Fibroblast of lung (primary cell): ENCODE results near the gene NEO1.

Experiments used
- CTCF ChIP-seq, 2 donors: IDR thresholded peaks in 1 of 2; conservative IDR thresholded peaks in 1 of 2; 1 replicate in 1 of 2; 2 replicates in 1 of 2; pipeline ENCODE4 v1.5.1; 2011 to 2012; ENCODE audit warnings: low read length in 2 of 2, control low read depth in 1 of 2, inconsistent platforms in 1 of 2, low read depth in 1 of 2, mild to moderate bottlenecking in 1 of 2
- EZH2 ChIP-seq: IDR thresholded peaks from 2 replicates; pipeline ENCODE4 v1.5.1; 2012; ENCODE audit warnings: low read length, control low read depth, mild to moderate bottlenecking; ENCODE audit errors: missing control alignments

GRCh38 chr15:73134196-73134595 lies 81.9 kb downstream of the NEO1 start:
- no peak for TF ChIP-seq CTCF (conservative IDR thresholded peaks at IDR 0.05 in 1 of 2, IDR thresholded peaks at IDR 0.05 in 1 of 2; ENCODE audit: low read depth in 1 of 2, low read length in 2 of 2)
- TF ChIP-seq EZH2, result no peak
